Neural cell (in vitro differentiated cells): Measurements from ENCODE around the gene ADAMTS19. TPM values are rescaled to one million over a fixed set of nuclear protein-coding genes. Genes with fewer than 3 reads are reported as not detected.

Experiments used
- H2AFZ ChIP-seq: fragments of 200-600, 300-800 bp; sonication (generic), shearing (Covaris generic); 2 replicates; pipeline ENCODE4 v1.6.0; 2014; ENCODE audit warnings: low read depth, mild to moderate bottlenecking, antibody characterized with exemption, low read length, moderate library complexity
- H3F3A ChIP-seq: fragments of 200-600 bp; shearing (Covaris generic); 2 replicates; pipeline ENCODE4 v1.6.1; 2016; ENCODE audit warnings: mild to moderate bottlenecking, moderate library complexity, mixed read lengths, antibody characterized with exemption, low read length; ENCODE audit not compliant: insufficient read depth, poor library complexity, severe bottlenecking
- H3K27ac ChIP-seq: fragments of 200-600, 300-800 bp; sonication (generic), shearing (Covaris generic); 2 replicates; pipeline ENCODE4 v1.5.1; 2014; ENCODE audit warnings: mild to moderate bottlenecking, low read length, moderate library complexity
- H3K27me3 ChIP-seq: fragments of 300-800, 200-600 bp; sonication (generic), shearing (Covaris generic); 2 replicates; pipeline ENCODE4 v1.6.0; 2014; ENCODE audit warnings: mild to moderate bottlenecking, low read depth, low read length, moderate library complexity; ENCODE audit not compliant: insufficient read depth
- H3K36me3 ChIP-seq: fragments of 300-800, 200-600 bp; sonication (generic), shearing (Covaris generic); 2 replicates; pipeline ENCODE4 v1.5.1; 2014; ENCODE audit warnings: mild to moderate bottlenecking, antibody characterized with exemption, low read length, moderate library complexity; ENCODE audit not compliant: insufficient read depth
- H3K4me2 ChIP-seq: fragments of 300-800, 200-600 bp; sonication (generic), shearing (Covaris generic); 2 replicates; pipeline ENCODE4 v1.6.0; 2014; ENCODE audit warnings: mild to moderate bottlenecking, low read length
- H3K4me3 ChIP-seq: fragments of 300-800, 200-600 bp; sonication (generic), shearing (Covaris generic); 2 replicates; pipeline ENCODE4 v1.5.1; 2014; ENCODE audit warnings: mild to moderate bottlenecking, low read length, moderate library complexity
- H3K79me2 ChIP-seq: fragments of 200-600 bp; shearing (Covaris generic); replicated peaks from 2 replicates; pipeline ENCODE4 v1.6.0; 2014; ENCODE audit warnings: mild to moderate bottlenecking, low read length, moderate library complexity; ENCODE audit not compliant: insufficient read depth
- H3K9ac ChIP-seq: fragments of 300-800, 200-600 bp; sonication (generic), shearing (Covaris generic); 2 replicates; pipeline ENCODE4 v1.6.1; 2016; ENCODE audit warnings: mild to moderate bottlenecking, low read length, mixed read lengths
- H3K9me2 ChIP-seq: fragments of 200-600 bp; shearing (Covaris generic); 2 replicates; pipeline ENCODE4 v1.6.1; 2016; ENCODE audit warnings: mild to moderate bottlenecking, low read length, mixed read lengths; ENCODE audit not compliant: insufficient read depth
- H3K9me3 ChIP-seq: fragments of 200-600, 300-800 bp; sonication (generic), shearing (Covaris generic); 2 replicates; pipeline ENCODE4 v1.6.1; 2016; ENCODE audit warnings: mild to moderate bottlenecking, mixed run types, low read length, moderate library complexity, mixed read lengths
- H4K20me1 ChIP-seq: fragments of 200-600 bp; shearing (Covaris generic); 2 replicates; pipeline ENCODE4 v1.6.1; 2016; ENCODE audit warnings: mild to moderate bottlenecking, mixed run types; ENCODE audit not compliant: insufficient read depth
- EP300 ChIP-seq: fragments of 450-650 bp; conservative IDR thresholded peaks from 2 replicates; pipeline ENCODE4 v1.6.1; 2014; ENCODE audit warnings: antibody characterized with exemption, mild to moderate bottlenecking, moderate library complexity; ENCODE audit not compliant: poor library complexity, severe bottlenecking
- EZH2 ChIP-seq: fragments of 200-600, 300-800 bp; shearing (Covaris generic), sonication (generic); IDR thresholded peaks from 2 replicates; pipeline ENCODE4 v1.6.1; 2014; ENCODE audit warnings: antibody characterized with exemption, low read length, borderline replicate concordance, mild to moderate bottlenecking; ENCODE audit not compliant: insufficient read depth, poor library complexity, severe bottlenecking
- MXI1 ChIP-seq: fragments of 450-650 bp; conservative IDR thresholded peaks from 2 replicates; pipeline ENCODE4 v1.6.1; 2014; ENCODE audit warnings: antibody characterized with exemption, mild to moderate bottlenecking; ENCODE audit not compliant: poor library complexity, severe bottlenecking
- POLR2AphosphoS5 ChIP-seq: IDR thresholded peaks from 2 replicates; pipeline ENCODE4 v1.6.1; 2012
- RAD21 ChIP-seq: fragments of 450-650 bp; conservative IDR thresholded peaks from 2 replicates; pipeline ENCODE4 v1.6.1; 2014; ENCODE audit warnings: antibody characterized with exemption, mild to moderate bottlenecking, moderate library complexity
- SMC3 ChIP-seq: fragments of 450-650 bp; conservative IDR thresholded peaks from 2 replicates; pipeline ENCODE4 v1.6.1; 2014; ENCODE audit warnings: antibody characterized with exemption, mild to moderate bottlenecking, moderate library complexity; ENCODE audit not compliant: poor library complexity
- TAF1 ChIP-seq: IDR thresholded peaks from 2 replicates; pipeline ENCODE4 v1.6.1; 2012; ENCODE audit warnings: low read depth
- polyA plus RNA-seq: library from polyadenylated mRNA; depleted of rRNA; stranded (reverse); fragments of >200 nt; gene quantifications from 2 replicates; pipeline ENCODE4 v1.2.3, GENCODE V29; 2014
- TF ChIP-seq, protein P1 (sequence below): fragments of 450-650 bp; IDR thresholded peaks from 2 replicates; pipeline ENCODE4 v1.5.1; 2014; ENCODE audit warnings: antibody characterized with exemption, mild to moderate bottlenecking, moderate library complexity; ENCODE audit not compliant: poor library complexity, severe bottlenecking
- TF ChIP-seq, protein P2 (sequence below): IDR thresholded peaks from 2 replicates; pipeline ENCODE4 v1.6.1; 2012; ENCODE audit warnings: borderline replicate concordance

Gene ADAMTS19
- polyA plus RNA-seq, 1 donor from 2014 or later: 0.12 TPM

DNA sequence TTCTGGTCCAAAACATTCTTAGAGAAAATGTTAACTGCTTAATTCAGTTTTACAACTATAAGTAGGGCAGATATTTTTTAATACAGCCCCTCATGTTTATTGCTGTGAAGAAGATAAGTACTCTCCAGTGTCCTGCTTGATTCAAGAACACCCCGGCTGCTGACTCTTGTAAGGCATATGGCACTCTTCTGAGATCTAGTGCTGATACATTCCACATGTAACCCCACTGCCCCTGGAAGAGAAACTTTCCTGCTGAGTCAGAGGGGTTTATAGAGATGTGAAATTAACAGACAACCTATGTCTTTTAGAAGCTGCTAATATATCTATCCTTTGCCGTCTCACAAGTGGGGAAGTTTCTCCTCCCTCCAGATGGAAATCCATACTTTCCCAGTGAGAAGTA is 286.8 kb downstream of the ADAMTS19 start:
- H3F3A ChIP-seq: no peaks in the 10 kb centered on the region
- H3K79me2 ChIP-seq: no peaks in the 10 kb centered on the region
- no peak overlapping the region for H3K27ac ChIP-seq
- no peaks in the 10 kb centered on the region for H3K36me3 ChIP-seq
- no peak overlapping the region for H3K9ac ChIP-seq
- H3K9me2 ChIP-seq: no peaks in the 10 kb centered on the region
- H3K9me3 ChIP-seq: no peaks in the 10 kb centered on the region
- H4K20me1 ChIP-seq: no peaks in the 10 kb centered on the region
- no peak overlapping the region for H2AFZ ChIP-seq
- no peaks in the 10 kb centered on the region for H3K27me3 ChIP-seq
- no peak overlapping the region for H3K4me2 ChIP-seq
- no peak for TF ChIP-seq EP300
- no peak for TF ChIP-seq MXI1
- no peak for TF ChIP-seq SMC3
- TF ChIP-seq, protein P1, sequence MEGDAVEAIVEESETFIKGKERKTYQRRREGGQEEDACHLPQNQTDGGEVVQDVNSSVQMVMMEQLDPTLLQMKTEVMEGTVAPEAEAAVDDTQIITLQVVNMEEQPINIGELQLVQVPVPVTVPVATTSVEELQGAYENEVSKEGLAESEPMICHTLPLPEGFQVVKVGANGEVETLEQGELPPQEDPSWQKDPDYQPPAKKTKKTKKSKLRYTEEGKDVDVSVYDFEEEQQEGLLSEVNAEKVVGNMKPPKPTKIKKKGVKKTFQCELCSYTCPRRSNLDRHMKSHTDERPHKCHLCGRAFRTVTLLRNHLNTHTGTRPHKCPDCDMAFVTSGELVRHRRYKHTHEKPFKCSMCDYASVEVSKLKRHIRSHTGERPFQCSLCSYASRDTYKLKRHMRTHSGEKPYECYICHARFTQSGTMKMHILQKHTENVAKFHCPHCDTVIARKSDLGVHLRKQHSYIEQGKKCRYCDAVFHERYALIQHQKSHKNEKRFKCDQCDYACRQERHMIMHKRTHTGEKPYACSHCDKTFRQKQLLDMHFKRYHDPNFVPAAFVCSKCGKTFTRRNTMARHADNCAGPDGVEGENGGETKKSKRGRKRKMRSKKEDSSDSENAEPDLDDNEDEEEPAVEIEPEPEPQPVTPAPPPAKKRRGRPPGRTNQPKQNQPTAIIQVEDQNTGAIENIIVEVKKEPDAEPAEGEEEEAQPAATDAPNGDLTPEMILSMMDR: no peak
- H3K4me3 ChIP-seq: no peak overlapping the region

DNA sequence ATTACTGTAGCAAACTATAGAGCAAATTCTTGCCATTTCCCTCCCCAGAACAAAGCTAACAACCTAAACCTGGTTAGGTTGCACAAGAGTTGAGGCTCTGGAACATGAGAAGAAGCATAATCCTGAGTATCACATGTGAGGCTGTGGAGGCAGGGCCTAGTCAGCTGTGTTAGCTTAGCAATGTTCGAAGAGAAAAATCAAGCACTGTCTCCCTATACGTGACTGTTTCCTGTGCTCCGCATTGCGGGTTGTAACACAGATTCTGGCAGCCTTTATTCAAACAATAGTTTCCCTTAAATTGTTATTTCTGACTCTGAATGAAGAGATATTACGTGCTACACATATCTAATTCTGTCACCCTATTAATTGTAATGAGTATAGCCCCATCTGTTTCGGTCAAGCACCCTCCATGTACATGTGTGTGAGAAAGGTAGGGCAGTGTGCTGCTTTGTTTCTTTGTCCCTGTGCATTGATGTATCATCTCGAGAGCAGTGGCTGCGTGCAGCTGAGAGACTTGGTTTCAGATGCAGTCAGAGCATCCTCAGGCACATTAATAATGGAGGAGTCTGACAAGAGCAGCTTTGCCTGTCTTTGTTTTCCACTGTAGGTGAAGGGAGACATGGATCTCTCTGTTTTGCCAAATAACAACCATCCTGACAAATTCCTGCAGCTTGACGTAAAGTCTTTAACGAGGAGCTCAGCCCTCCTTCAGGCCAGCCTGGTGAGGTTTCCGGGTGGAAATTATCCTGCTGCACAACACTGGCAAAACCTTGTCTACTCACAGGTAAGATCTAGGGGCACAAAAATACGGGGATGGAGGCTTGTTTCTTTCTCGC is 287.7 kb downstream of the ADAMTS19 start, which contains the start of gene MINAR2:
Gene MINAR2 (plus strand): TSS at position 523 of the 836 bp plus-strand sequence. CDS start 97 bp downstream, at position 620.
- Histone ChIP-seq H3K9me2 (no peaks in the 10 kb centered on the region), H3K27me3 (no peaks in the 10 kb centered on the region), H3F3A (no peaks in the 10 kb centered on the region), H3K27ac (no peak within 1 kb of the TSS), H4K20me1 (no peaks in the 10 kb centered on the region), H3K36me3 (no peaks in the 10 kb centered on the region), H3K4me2 (no peak within 1 kb of the TSS), H3K9ac (peak within 1 kb of the TSS; percentile 36), H2AFZ (peak within 1 kb of the TSS; percentile 49), H3K4me3 (no peak within 1 kb of the TSS), H3K79me2 (no peaks in the 10 kb centered on the region), H3K9me3 (no peaks in the 10 kb centered on the region)
- TF ChIP-seq, protein P1: no peak
- no peak for TF ChIP-seq SMC3
- TF ChIP-seq EP300: no peak
- no peak for TF ChIP-seq MXI1
- no peak for TF ChIP-seq POLR2AphosphoS5
- no peak for TF ChIP-seq TAF1
- TF ChIP-seq, protein P2, sequence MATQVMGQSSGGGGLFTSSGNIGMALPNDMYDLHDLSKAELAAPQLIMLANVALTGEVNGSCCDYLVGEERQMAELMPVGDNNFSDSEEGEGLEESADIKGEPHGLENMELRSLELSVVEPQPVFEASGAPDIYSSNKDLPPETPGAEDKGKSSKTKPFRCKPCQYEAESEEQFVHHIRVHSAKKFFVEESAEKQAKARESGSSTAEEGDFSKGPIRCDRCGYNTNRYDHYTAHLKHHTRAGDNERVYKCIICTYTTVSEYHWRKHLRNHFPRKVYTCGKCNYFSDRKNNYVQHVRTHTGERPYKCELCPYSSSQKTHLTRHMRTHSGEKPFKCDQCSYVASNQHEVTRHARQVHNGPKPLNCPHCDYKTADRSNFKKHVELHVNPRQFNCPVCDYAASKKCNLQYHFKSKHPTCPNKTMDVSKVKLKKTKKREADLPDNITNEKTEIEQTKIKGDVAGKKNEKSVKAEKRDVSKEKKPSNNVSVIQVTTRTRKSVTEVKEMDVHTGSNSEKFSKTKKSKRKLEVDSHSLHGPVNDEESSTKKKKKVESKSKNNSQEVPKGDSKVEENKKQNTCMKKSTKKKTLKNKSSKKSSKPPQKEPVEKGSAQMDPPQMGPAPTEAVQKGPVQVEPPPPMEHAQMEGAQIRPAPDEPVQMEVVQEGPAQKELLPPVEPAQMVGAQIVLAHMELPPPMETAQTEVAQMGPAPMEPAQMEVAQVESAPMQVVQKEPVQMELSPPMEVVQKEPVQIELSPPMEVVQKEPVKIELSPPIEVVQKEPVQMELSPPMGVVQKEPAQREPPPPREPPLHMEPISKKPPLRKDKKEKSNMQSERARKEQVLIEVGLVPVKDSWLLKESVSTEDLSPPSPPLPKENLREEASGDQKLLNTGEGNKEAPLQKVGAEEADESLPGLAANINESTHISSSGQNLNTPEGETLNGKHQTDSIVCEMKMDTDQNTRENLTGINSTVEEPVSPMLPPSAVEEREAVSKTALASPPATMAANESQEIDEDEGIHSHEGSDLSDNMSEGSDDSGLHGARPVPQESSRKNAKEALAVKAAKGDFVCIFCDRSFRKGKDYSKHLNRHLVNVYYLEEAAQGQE: no peak
- TF ChIP-seq RAD21: no peak
- TF ChIP-seq EZH2: no peak
